Mesenteric fat pad (tissue), 1 donor: Measurements from ENCODE around the gene MORN4. TPM values are rescaled to one million over a fixed set of nuclear protein-coding genes. Genes with fewer than 3 reads are reported as not detected.
"Not testable (repeated sequence)": the region's sequence is repeated elsewhere in the genome, so short reads cannot be mapped to it uniquely, and the experiment has no call there.

Source experiments
- DNase-seq: peaks from one replicate; pipeline ENCODE4 v3.0.0-alpha.2; 2020; ENCODE audit warnings: low spot score
- long read RNA-seq: library from polyadenylated mRNA; unstranded; transcript quantifications from one replicate; pipeline ENCODE4 v2.0.0, GENCODE V29; 2020
- total RNA-seq: library from RNA; stranded (reverse); fragmentation: NEBNext Ultra II Directional; extraction: Animal tissue kit (Norgen Biotek cat#: 25700); gene quantifications from one replicate; pipeline ENCODE4 v1.2.1, GENCODE V29; 2021
- donor health status: DM: yes; HTN: yes; CAD: no.

MORN4 gene
- 1.5 TPM for total RNA-seq
- long read RNA-seq: 0 reads

GRCh38 chr10:97632949-97633884, at the start of gene MORN4:
Gene MORN4, minus strand, starts transcription at chr10:97633500. Its CDS starts 13,847 bp downstream, at chr10:97619653.
- DNase-seq: peak; percentile 97

- no peak for DNase-seq
Measured at GRCh38 chr10:97682042-97682441, 48.7 kb upstream of the MORN4 start.

DNA sequence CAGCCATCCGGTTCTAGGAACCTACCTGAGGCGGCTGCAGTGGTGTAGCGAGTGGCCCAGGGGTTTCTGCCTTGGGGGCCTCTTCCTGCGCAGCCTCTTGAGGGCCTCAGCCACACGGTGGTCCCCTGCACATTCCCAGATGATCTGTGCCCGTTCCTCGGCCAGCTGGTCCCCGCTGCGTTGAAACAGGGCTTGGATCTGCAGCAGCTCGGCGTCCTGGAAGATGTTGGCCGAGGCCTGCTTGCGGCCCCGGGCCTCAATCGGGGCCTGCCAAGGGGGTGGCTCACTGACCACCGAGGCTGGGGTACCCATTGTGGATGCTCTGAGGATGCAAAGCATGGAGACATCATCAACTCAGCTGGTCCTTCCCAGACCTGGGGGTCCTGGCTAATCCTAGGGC, 46.3 kb upstream of the MORN4 start:
- no peak for DNase-seq

DNA sequence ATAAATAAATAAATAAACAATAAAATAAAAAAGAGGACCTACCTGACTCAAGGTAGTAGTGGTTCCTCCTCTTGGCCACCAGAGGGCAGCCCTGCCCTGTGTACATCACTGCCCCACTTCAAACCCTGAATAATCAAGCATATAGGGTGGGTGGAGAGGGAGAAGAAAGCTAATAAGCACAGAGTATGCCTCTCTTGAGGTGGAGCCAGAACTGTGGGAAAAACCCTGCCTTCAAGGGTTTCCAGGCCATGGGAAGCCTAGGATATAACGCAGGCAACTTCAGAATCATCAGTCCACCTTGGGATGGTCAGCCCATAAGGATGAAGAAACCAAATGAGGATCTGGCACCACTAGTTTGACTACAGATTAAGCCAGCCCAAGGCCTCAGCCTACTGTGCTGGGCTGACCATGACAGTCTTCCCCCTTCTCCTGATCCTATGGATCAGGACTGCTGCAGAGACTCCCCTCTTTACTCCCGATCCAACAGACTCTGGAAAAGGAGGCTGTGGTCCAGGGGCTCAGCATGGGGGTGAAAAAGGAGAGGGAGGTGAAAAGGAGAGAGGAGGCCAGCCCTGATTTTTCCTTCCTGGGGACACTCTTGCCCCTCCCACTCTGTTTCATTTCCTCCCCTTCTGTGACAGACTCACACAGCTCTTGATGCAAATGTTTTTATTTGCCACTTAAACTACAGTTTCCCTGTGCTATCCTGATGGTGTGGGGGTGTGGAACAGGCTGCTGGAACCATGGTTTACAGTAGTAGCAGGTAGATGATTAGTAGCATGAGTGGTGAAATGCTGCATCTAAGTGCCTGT, 43.7 kb upstream of the MORN4 start:
- no peak for DNase-seq

GRCh38 chr10:97675222-97675621, 41.9 kb upstream of the MORN4 start:
- DNase-seq: no peak

- DNase-seq: no peak
Measured at GRCh38 chr10:97673736-97674525, 40.6 kb upstream of the MORN4 start.

GRCh38 chr10:97669571-97669970, 36.3 kb upstream of the MORN4 start:
- no peak for DNase-seq

GRCh38 chr10:97667463-97667862, 34.2 kb upstream of the MORN4 start:
- DNase-seq: no peak

- DNase-seq: no peak
Measured at GRCh38 chr10:97666992-97667391, 33.7 kb upstream of the MORN4 start.

DNA sequence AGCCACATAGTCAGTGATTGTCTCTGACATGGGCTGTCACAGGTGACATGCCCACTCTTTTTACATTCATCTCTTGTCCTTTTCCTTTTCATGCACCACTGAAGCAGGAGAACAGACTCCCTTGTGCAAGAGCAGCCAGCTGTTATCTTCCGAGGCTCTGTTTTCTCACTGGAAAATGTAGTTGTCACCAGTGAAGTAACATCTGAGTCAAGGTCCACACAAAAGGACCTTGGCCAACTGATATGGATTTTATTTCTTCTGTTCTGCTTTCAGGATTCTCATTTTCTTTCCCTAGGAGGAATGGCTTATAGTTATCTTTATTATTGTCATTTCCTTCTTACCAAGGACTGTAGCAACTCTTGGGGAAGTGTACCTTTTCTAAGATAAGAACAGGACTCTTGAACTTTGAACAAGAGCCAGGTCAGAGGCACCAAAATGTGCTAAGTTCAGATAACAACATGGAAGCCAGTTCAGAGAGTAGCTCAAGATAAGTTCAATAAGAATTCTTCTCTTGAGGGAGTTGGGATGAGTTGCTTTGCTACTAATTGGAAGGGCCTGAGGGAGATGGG, 31.1 kb upstream of the MORN4 start:
- DNase-seq: no peak

DNA sequence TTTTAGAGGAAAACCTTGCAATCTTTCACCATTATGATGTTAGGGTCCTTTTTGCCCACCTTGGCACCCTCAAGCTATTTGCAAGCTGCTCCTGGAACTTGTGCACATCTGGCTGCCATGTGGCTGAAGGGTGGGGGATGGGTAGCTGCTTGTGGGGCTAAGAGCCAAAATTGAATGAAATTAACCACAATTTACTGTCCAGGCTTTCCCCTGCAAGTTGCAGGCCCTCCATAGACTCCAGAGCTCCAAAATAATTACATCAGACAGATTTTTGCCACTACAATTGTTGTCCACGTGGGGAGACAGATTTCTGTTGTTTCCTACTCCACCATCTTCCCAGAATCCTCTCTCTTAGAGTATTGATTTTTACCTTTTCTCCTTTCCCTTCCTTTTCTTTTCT, 26.3 kb upstream of the MORN4 start:
- DNase-seq: no peak

- DNase-seq: no peak
Measured at GRCh38 chr10:97656777-97657176, 23.5 kb upstream of the MORN4 start.

- DNase-seq: no peak
Measured at GRCh38 chr10:97651773-97652172, 18.5 kb upstream of the MORN4 start.

- no peak for DNase-seq
Measured at GRCh38 chr10:97650726-97651125, 17.4 kb upstream of the MORN4 start.

GRCh38 chr10:97649405-97649750, 16.1 kb upstream of the MORN4 start:
- DNase-seq: not testable (repeated sequence)

- DNase-seq: no peak
Measured at GRCh38 chr10:97648562-97649404, 15.5 kb upstream of the MORN4 start.

DNA sequence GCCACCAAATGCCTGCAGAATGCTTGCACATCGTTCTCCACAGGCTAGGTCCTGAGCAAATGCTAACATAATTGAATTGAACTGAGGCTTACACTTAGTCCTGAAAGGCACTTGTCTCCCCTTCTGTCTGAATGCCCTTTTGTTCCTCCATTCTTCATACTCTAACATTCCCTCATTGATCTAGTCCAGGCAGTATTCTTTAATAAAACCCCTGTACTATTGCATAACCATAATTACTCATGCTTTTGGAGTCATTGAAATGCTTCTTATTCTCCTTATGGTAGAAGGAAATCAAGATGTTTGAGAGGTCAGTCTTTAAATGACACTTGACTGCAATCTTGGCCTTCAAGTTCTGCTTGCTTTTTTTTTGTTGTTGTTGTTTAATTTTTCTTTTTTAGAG, 14.3 kb upstream of the MORN4 start:
- no peak for DNase-seq

- no peak for DNase-seq
Measured at GRCh38 chr10:97644936-97645335, 11.6 kb upstream of the MORN4 start.

GRCh38 chr10:97643441-97643985, 10.2 kb upstream of the MORN4 start:
- no peak for DNase-seq
